Mesendoderm (in vitro differentiated cells): Measurements from ENCODE around the gene IRF4.
A peak's percentile ranks its signal among the peaks of the same experiment; 100 is the strongest.

ENCODE experiments used
- DNase-seq: peaks from one replicate; pipeline ENCODE4 v3.0.0; 2013
- H2AK5ac ChIP-seq: 2 replicates; pipeline ENCODE4 v1.6.1; 2013; ENCODE audit warnings: low read length, inconsistent platforms
- H2BK120ac ChIP-seq: 2 replicates; pipeline ENCODE4 v1.6.1; 2013; ENCODE audit warnings: low read depth, mild to moderate bottlenecking, low read length, moderate library complexity, mixed read lengths
- H2BK15ac ChIP-seq: replicated peaks from 2 replicates; pipeline ENCODE4 v1.6.1; 2013; ENCODE audit warnings: low read depth, mild to moderate bottlenecking, moderate library complexity
- H2BK5ac ChIP-seq: 2 replicates; pipeline ENCODE4 v1.6.1; 2013; ENCODE audit warnings: low read length, inconsistent platforms
- H3K18ac ChIP-seq: 2 replicates; pipeline ENCODE4 v1.6.1; 2013; ENCODE audit warnings: mild to moderate bottlenecking, low read length, mixed read lengths
- H3K23ac ChIP-seq: one replicate; pipeline ENCODE4 v1.6.1; 2013; ENCODE audit warnings: low read length
- H3K27ac ChIP-seq: 2 replicates; pipeline ENCODE4 v1.5.1; 2013; ENCODE audit warnings: low read depth, mild to moderate bottlenecking, inconsistent platforms, low read length, moderate library complexity
- H3K27me3 ChIP-seq: 2 replicates; pipeline ENCODE4 v1.6.1; 2013; ENCODE audit warnings: low read length, control low read depth, mild to moderate bottlenecking, inconsistent platforms; ENCODE audit not compliant: insufficient read depth, poor library complexity
- H3K36me3 ChIP-seq: 2 replicates; pipeline ENCODE4 v1.6.1; 2013; ENCODE audit warnings: low read length, inconsistent platforms; ENCODE audit not compliant: control insufficient read depth, insufficient read depth
- H3K4ac ChIP-seq: one replicate; pipeline ENCODE4 v1.6.1; 2013; ENCODE audit warnings: low read depth, mild to moderate bottlenecking, low read length, moderate library complexity
- H3K4me1 ChIP-seq: 2 replicates; pipeline ENCODE4 v1.6.1; 2013; ENCODE audit warnings: low read depth, low read length, inconsistent platforms; ENCODE audit not compliant: control insufficient read depth
- H3K4me2 ChIP-seq: 2 replicates; pipeline ENCODE4 v1.6.1; 2013; ENCODE audit warnings: low read length
- H3K4me3 ChIP-seq: 2 replicates; pipeline ENCODE4 v1.5.1; 2013; ENCODE audit warnings: mild to moderate bottlenecking, low read length
- H3K56ac ChIP-seq: one replicate; pipeline ENCODE4 v1.6.1; 2013; ENCODE audit warnings: low read length
- H3K79me1 ChIP-seq: 2 replicates; pipeline ENCODE4 v1.6.1; 2013; ENCODE audit warnings: low read length, inconsistent platforms
- H3K79me2 ChIP-seq: 2 replicates; pipeline ENCODE4 v1.6.1; 2013; ENCODE audit warnings: mild to moderate bottlenecking, low read length; ENCODE audit not compliant: control insufficient read depth, insufficient read depth
- H3K9ac ChIP-seq: 2 replicates; pipeline ENCODE4 v1.6.1; 2013; ENCODE audit warnings: low read length, inconsistent platforms
- H4K5ac ChIP-seq: one replicate; pipeline ENCODE4 v1.6.1; 2013; ENCODE audit warnings: low read length
- H4K8ac ChIP-seq: one replicate; pipeline ENCODE4 v1.6.1; 2013; ENCODE audit warnings: low read depth, mild to moderate bottlenecking, control low read depth, low read length, moderate library complexity
- WGBS: extraction: QIAGEN DNeasy Blood & Tissue Kit; methylation state at CpG from one replicate; pipeline ENCODE4 v1.1.7; 2013; ENCODE audit warnings: low lambda C conversion rate, missing lambda C conversion rate; ENCODE audit not compliant: insufficient coverage; ENCODE audit errors: extremely low coverage; 5-methylcytosine and 5-hydroxymethylcytosine counted together

Gene IRF4

GRCh38 chr6:410555-411395 lies 19.2 kb downstream of the IRF4 start:
- no CpG with 5 or more reads among the region's 15 CpGs for WGBS
- Histone ChIP-seq H3K4me1 (no peaks in the 10 kb centered on the region), H3K9ac (no peak overlapping the region), H3K4me3 (no peak overlapping the region), H4K5ac (no peak overlapping the region), H3K4ac (no peak overlapping the region), H3K36me3 (no peaks in the 10 kb centered on the region), H3K4me2 (no peak overlapping the region), H3K79me1 (no peaks in the 10 kb centered on the region), H2AK5ac (no peak overlapping the region), H3K27me3 (no peaks in the 10 kb centered on the region), H2BK5ac (no peak overlapping the region), H3K79me2 (no peaks in the 10 kb centered on the region), H3K56ac (no peak overlapping the region), H2BK15ac (no peak overlapping the region), H3K27ac (no peak overlapping the region), H2BK120ac (no peak overlapping the region), H3K18ac (no peak overlapping the region), H4K8ac (peak overlapping the region; percentile 28), H3K23ac (no peak overlapping the region)
- no peak for DNase-seq

- H3K9ac ChIP-seq, result no peak overlapping the region
- H2BK15ac ChIP-seq, result no peak overlapping the region
- H3K27ac ChIP-seq, result no peak overlapping the region
- no peak overlapping the region for H2BK5ac ChIP-seq
- H4K5ac ChIP-seq, result no peak overlapping the region
- no peak overlapping the region for H3K4me3 ChIP-seq
- H3K4me2 ChIP-seq, result no peak overlapping the region
- H3K36me3 ChIP-seq, result no peaks in the 10 kb centered on the region
- no peak overlapping the region for H2AK5ac ChIP-seq
- no peak overlapping the region for H3K4ac ChIP-seq
- DNase-seq, result no peak
- no peak overlapping the region for H4K8ac ChIP-seq
- H3K79me1 ChIP-seq, result no peaks in the 10 kb centered on the region
- H3K79me2 ChIP-seq, result no peaks in the 10 kb centered on the region
- H3K18ac ChIP-seq, result no peak overlapping the region
- H3K23ac ChIP-seq, result no peak overlapping the region
- H3K56ac ChIP-seq, result no peak overlapping the region
- WGBS, result no CpG with 5 or more reads among the region's 10 CpGs
- no peaks in the 10 kb centered on the region for H3K27me3 ChIP-seq
- no peaks in the 10 kb centered on the region for H3K4me1 ChIP-seq
- no peak overlapping the region for H2BK120ac ChIP-seq
These were observed 20.0 kb downstream of the IRF4 start for GRCh38 chr6:411402-412145.

- no peak overlapping the region for H3K56ac ChIP-seq
- no peak overlapping the region for H3K18ac ChIP-seq
- H3K79me2 ChIP-seq, result no peaks in the 10 kb centered on the region
- H3K36me3 ChIP-seq, result no peaks in the 10 kb centered on the region
- no peak overlapping the region for H3K23ac ChIP-seq
- no peak overlapping the region for H3K4me3 ChIP-seq
- no peak overlapping the region for H4K5ac ChIP-seq
- no peak for DNase-seq
- no peak overlapping the region for H2BK15ac ChIP-seq
- no peak overlapping the region for H3K9ac ChIP-seq
- H3K4me2 ChIP-seq, result no peak overlapping the region
- no peak overlapping the region for H2AK5ac ChIP-seq
- no CpG with 5 or more reads among the region's 3 CpGs for WGBS
- H3K4me1 ChIP-seq, result no peaks in the 10 kb centered on the region
- no peak overlapping the region for H2BK120ac ChIP-seq
- no peak overlapping the region for H3K27ac ChIP-seq
- H3K4ac ChIP-seq, result no peak overlapping the region
- no peaks in the 10 kb centered on the region for H3K27me3 ChIP-seq
- no peak overlapping the region for H2BK5ac ChIP-seq
- no peak overlapping the region for H4K8ac ChIP-seq
- H3K79me1 ChIP-seq, result no peaks in the 10 kb centered on the region
These were observed 20.8 kb downstream of the IRF4 start for GRCh38 chr6:412146-412886.

DNA sequence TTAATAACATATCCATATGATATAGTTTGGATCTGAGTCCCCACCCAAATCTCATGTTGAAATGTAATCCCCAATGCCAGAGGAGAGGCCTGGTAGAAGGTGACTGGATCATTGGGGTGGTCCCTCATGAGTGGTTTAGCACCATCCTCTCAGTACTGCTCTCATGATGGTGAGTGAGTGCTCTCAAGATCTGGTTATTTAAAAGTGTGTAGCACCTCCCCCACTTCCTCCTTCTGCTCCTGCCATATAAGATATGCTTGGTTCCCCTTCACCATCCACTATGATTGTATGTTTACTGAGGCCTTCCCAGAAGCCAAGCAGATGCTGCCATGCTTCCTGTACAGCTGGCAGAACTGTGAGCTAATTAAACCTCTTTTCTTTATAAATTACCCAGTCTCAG lies 22.9 kb downstream of the IRF4 start:
- H3K27ac ChIP-seq, result no peak overlapping the region
- H3K4me3 ChIP-seq, result no peak overlapping the region
- no peak overlapping the region for H2BK5ac ChIP-seq
- H3K4me2 ChIP-seq, result no peak overlapping the region
- H3K4me1 ChIP-seq, result no peaks in the 10 kb centered on the region
- no peak overlapping the region for H4K8ac ChIP-seq
- no peak overlapping the region for H2AK5ac ChIP-seq
- H3K79me2 ChIP-seq, result no peaks in the 10 kb centered on the region
- H2BK120ac ChIP-seq, result no peak overlapping the region
- H3K18ac ChIP-seq, result no peak overlapping the region
- no peak overlapping the region for H2BK15ac ChIP-seq
- H3K27me3 ChIP-seq, result no peaks in the 10 kb centered on the region
- no peaks in the 10 kb centered on the region for H3K36me3 ChIP-seq
- no peak overlapping the region for H4K5ac ChIP-seq
- no peak for DNase-seq
- H3K56ac ChIP-seq, result no peak overlapping the region
- H3K79me1 ChIP-seq, result no peaks in the 10 kb centered on the region
- H3K4ac ChIP-seq, result no peak overlapping the region
- H3K9ac ChIP-seq, result no peak overlapping the region
- no peak overlapping the region for H3K23ac ChIP-seq

DNA sequence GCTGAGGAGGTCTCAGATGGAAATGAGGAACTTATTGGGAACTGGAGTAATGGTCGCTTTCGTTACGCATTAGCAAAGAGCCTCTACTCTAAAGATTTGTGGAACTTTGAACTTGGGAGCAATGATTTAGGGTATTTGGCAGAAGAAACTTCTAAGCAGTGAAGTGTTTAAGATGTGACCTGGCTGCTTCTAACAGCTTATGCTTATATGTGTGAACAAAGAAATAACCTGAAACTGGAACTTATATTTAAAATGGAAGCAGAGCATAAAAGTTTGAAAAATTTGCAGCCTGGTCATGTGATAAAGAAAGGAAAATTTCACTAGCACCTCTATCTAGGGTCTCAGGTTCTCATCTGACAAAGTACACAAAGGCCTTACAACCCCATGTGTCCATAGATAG lies 23.5 kb downstream of the IRF4 start:
- Histone ChIP-seq H3K4me1 (no peaks in the 10 kb centered on the region), H2AK5ac (no peak overlapping the region), H3K36me3 (no peaks in the 10 kb centered on the region), H4K5ac (no peak overlapping the region), H2BK15ac (no peak overlapping the region), H3K4ac (no peak overlapping the region), H3K9ac (no peak overlapping the region), H4K8ac (no peak overlapping the region), H3K56ac (no peak overlapping the region), H3K27ac (no peak overlapping the region), H3K4me2 (no peak overlapping the region), H3K27me3 (no peaks in the 10 kb centered on the region), H3K18ac (no peak overlapping the region), H3K23ac (no peak overlapping the region), H3K4me3 (no peak overlapping the region), H2BK5ac (no peak overlapping the region), H3K79me2 (no peaks in the 10 kb centered on the region), H2BK120ac (no peak overlapping the region), H3K79me1 (no peaks in the 10 kb centered on the region)
- WGBS, result no CpG with 5 or more reads among the region's 3 CpGs
- no peak for DNase-seq
